H9 (cell line): Measurements from ENCODE around the gene ST6GALNAC5. TPM values are rescaled to one million over a fixed set of nuclear protein-coding genes. Genes with fewer than 3 reads are reported as not detected.

Source experiments
- DNase-seq: peaks from one replicate; pipeline ENCODE4 v3.0.0-alpha.2; 2017
- H2AFZ ChIP-seq: one replicate; pipeline ENCODE4 v1.6.1; 2013; ENCODE audit warnings: mild to moderate bottlenecking, low read length, control low read depth, moderate library complexity
- H2AK5ac ChIP-seq: 2 replicates; pipeline ENCODE4 v1.6.1; 2013; ENCODE audit warnings: low read length, control low read depth, mixed read lengths; ENCODE audit not compliant: insufficient read length
- H2BK120ac ChIP-seq: one replicate; pipeline ENCODE4 v1.6.1; 2013; ENCODE audit warnings: low read depth, mild to moderate bottlenecking, low read length, control low read depth, inconsistent platforms; ENCODE audit not compliant: poor library complexity, severe bottlenecking
- H2BK12ac ChIP-seq: 2 replicates; pipeline ENCODE4 v1.6.1; 2013; ENCODE audit warnings: low read length, control low read depth, mixed read lengths, low read depth; ENCODE audit not compliant: insufficient read length
- H2BK15ac ChIP-seq: 2 replicates; pipeline ENCODE4 v1.6.1; 2013; ENCODE audit warnings: low read depth, low read length, control low read depth
- H2BK20ac ChIP-seq: one replicate; pipeline ENCODE4 v1.6.1; 2013; ENCODE audit warnings: low read depth, mild to moderate bottlenecking, low read length, control low read depth, inconsistent platforms; ENCODE audit not compliant: poor library complexity, severe bottlenecking
- H2BK5ac ChIP-seq: 2 replicates; pipeline ENCODE4 v1.6.1; 2013; ENCODE audit warnings: low read length, control low read depth, mixed read lengths; ENCODE audit not compliant: insufficient read length
- H3K14ac ChIP-seq: 2 replicates; pipeline ENCODE4 v1.6.1; 2013; ENCODE audit warnings: low read length, control low read depth; ENCODE audit not compliant: insufficient read depth
- H3K18ac ChIP-seq: 2 replicates; pipeline ENCODE4 v1.6.1; 2013; ENCODE audit warnings: low read depth, mild to moderate bottlenecking, mixed read lengths, low read length, control low read depth; ENCODE audit not compliant: insufficient read length
- H3K23ac ChIP-seq: 2 replicates; pipeline ENCODE4 v1.6.1; 2013; ENCODE audit warnings: low read length, control low read depth, mixed read lengths, low read depth; ENCODE audit not compliant: insufficient read length
- H3K23me2 ChIP-seq: 2 replicates; pipeline ENCODE4 v1.6.1; 2013; ENCODE audit warnings: low read depth, mild to moderate bottlenecking, mixed read lengths, low read length, control low read depth; ENCODE audit not compliant: insufficient read length, poor library complexity, severe bottlenecking
- H3K27ac ChIP-seq: 2 replicates; pipeline ENCODE4 v1.5.1; 2013; ENCODE audit warnings: low read length, control low read depth, mixed read lengths, low read depth; ENCODE audit not compliant: insufficient read length
- H3K27me3 ChIP-seq: 2 replicates; pipeline ENCODE4 v1.6.1; 2013; ENCODE audit warnings: low read length, control low read depth, inconsistent platforms; ENCODE audit not compliant: insufficient read depth
- H3K4ac ChIP-seq: 2 replicates; pipeline ENCODE4 v1.6.1; 2013; ENCODE audit warnings: low read depth, mild to moderate bottlenecking, control low read depth, inconsistent platforms, low read length, moderate library complexity
- H3K4me1 ChIP-seq: 2 replicates; pipeline ENCODE4 v1.6.1; 2013; ENCODE audit warnings: low read length, control low read depth, inconsistent platforms; ENCODE audit not compliant: insufficient read depth
- H3K4me2 ChIP-seq: 2 replicates; pipeline ENCODE4 v1.6.1; 2013; ENCODE audit warnings: low read length, control low read depth, mixed read lengths; ENCODE audit not compliant: insufficient read length, insufficient read depth
- H3K56ac ChIP-seq: 2 replicates; pipeline ENCODE4 v1.6.1; 2013; ENCODE audit warnings: low read depth, mild to moderate bottlenecking, mixed read lengths, low read length, control low read depth; ENCODE audit not compliant: insufficient read length
- H3K79me1 ChIP-seq: 2 replicates; pipeline ENCODE4 v1.6.1; 2013; ENCODE audit warnings: low read depth, mild to moderate bottlenecking, moderate library complexity, low read length, control low read depth, inconsistent platforms; ENCODE audit not compliant: insufficient read depth, poor library complexity, severe bottlenecking
- H3K79me2 ChIP-seq: 2 replicates; pipeline ENCODE4 v1.6.1; 2013; ENCODE audit warnings: low read length, control low read depth, inconsistent platforms; ENCODE audit not compliant: insufficient read depth
- H3K9ac ChIP-seq: 2 replicates; pipeline ENCODE4 v1.6.1; 2013; ENCODE audit warnings: low read length, control low read depth, mixed read lengths; ENCODE audit not compliant: insufficient read length; ENCODE audit errors: extremely low read depth
- H3K9me3 ChIP-seq: one replicate; pipeline ENCODE4 v1.6.1; 2013; ENCODE audit warnings: low read depth, low read length, inconsistent platforms; ENCODE audit not compliant: control insufficient read depth
- H3T11ph ChIP-seq: one replicate; pipeline ENCODE4 v1.6.1; 2013; ENCODE audit warnings: mild to moderate bottlenecking, low read length, control low read depth, inconsistent platforms
- H4K20me1 ChIP-seq: one replicate; pipeline ENCODE4 v1.6.1; 2013; ENCODE audit not compliant: control insufficient read depth, insufficient read length, insufficient read depth
- H4K5ac ChIP-seq: 2 replicates; pipeline ENCODE4 v1.6.1; 2013; ENCODE audit warnings: low read depth, mild to moderate bottlenecking, mixed read lengths, low read length, control low read depth; ENCODE audit not compliant: insufficient read length
- H4K8ac ChIP-seq: replicated peaks from 2 replicates; pipeline ENCODE4 v1.6.1; 2013; ENCODE audit warnings: low read length, control low read depth, mixed read lengths, low read depth; ENCODE audit not compliant: insufficient read length
- H4K91ac ChIP-seq: 2 replicates; pipeline ENCODE4 v1.6.1; 2013; ENCODE audit warnings: low read depth, mild to moderate bottlenecking, moderate library complexity, mixed read lengths, low read length, control low read depth; ENCODE audit not compliant: insufficient read length
- H3K27ac Mint-ChIP-seq, 3 experiments: 2 replicates in 2 of 3; 3 replicates in 1 of 3; pipeline ENCODE4 v1.8.0; 2020 to 2021; ENCODE audit warnings: mixed read lengths in 3 of 3, mild to moderate bottlenecking in 1 of 3, moderate library complexity in 1 of 3
- H3K27me3 Mint-ChIP-seq: 2 replicates; pipeline ENCODE4 v1.8.0; 2021; ENCODE audit warnings: low read depth, mild to moderate bottlenecking, moderate library complexity, mixed read lengths
- H3K36me3 Mint-ChIP-seq, 3 experiments: 2 replicates in 2 of 3; 3 replicates in 1 of 3; pipeline ENCODE4 v1.8.0; 2020 to 2021; ENCODE audit warnings: low read depth in 3 of 3, mixed read lengths in 3 of 3; ENCODE audit not compliant: insufficient read depth in 1 of 3
- H3K4me1 Mint-ChIP-seq, 2 experiments: 2 replicates each; pipeline ENCODE4 v1.8.0; 2020; ENCODE audit warnings: mixed read lengths in 2 of 2
- H3K4me3 Mint-ChIP-seq, 2 experiments: 2 replicates in 1 of 2; 3 replicates in 1 of 2; pipeline ENCODE4 v1.8.0; 2020 to 2021; ENCODE audit warnings: mild to moderate bottlenecking in 2 of 2, mixed read lengths in 2 of 2, moderate library complexity in 1 of 2
- H3K9me3 Mint-ChIP-seq, 2 experiments: 2 replicates in 1 of 2; 3 replicates in 1 of 2; pipeline ENCODE4 v1.8.0; 2020; ENCODE audit warnings: mild to moderate bottlenecking in 2 of 2, mixed read lengths in 2 of 2, moderate library complexity in 1 of 2
- WGBS: extraction: QIAGEN DNeasy Blood & Tissue Kit; methylation state at CpG from one replicate; pipeline ENCODE4 v1.1.7; 2013; ENCODE audit warnings: missing lambda C conversion rate, low lambda C conversion rate, mixed read lengths; ENCODE audit not compliant: insufficient read length; ENCODE audit errors: extremely low coverage; 5-methylcytosine and 5-hydroxymethylcytosine counted together
- total RNA-seq: library from RNA; stranded (reverse); gene quantifications from 2 replicates; pipeline ENCODE4 v1.2.1, GENCODE V29; 2021
- TF ChIP-seq, protein P1 (sequence below): fragments of 200-600 bp; sonication (generic); conservative IDR thresholded peaks from 3 replicates; pipeline ENCODE4 v1.8.0; 2021; ENCODE audit warnings: antibody characterized with exemption, mild to moderate bottlenecking

Gene ST6GALNAC5
- total RNA-seq, 1 experiment from 2014 or later: 3.3 TPM

DNA sequence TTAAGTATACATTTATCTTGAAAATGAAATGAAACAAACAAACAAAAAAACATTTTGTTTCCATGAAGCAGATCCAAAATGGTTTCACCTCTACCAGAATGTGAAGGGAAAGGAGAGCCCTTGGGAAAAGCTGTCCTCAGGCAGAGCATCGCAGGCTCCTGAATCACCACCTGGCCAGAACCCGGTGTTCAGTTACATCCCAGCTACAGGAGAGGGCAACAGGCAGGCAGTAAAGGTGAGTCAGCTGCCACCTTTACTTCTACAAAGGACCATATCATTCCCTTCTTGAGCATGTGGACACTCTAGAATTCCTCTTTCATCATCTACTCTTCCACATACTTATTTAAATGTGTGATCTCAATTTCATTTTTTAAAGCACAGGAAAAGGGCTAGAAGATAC lies 200.7 kb downstream of the ST6GALNAC5 start:
- H2BK20ac ChIP-seq: no peak overlapping the region
- no peak overlapping the region for H4K5ac ChIP-seq
- H3K79me1 ChIP-seq: no peaks in the 10 kb centered on the region
- no peak overlapping the region for H2BK120ac ChIP-seq
- H3K79me2 ChIP-seq: no peaks in the 10 kb centered on the region
- TF ChIP-seq, protein P1, sequence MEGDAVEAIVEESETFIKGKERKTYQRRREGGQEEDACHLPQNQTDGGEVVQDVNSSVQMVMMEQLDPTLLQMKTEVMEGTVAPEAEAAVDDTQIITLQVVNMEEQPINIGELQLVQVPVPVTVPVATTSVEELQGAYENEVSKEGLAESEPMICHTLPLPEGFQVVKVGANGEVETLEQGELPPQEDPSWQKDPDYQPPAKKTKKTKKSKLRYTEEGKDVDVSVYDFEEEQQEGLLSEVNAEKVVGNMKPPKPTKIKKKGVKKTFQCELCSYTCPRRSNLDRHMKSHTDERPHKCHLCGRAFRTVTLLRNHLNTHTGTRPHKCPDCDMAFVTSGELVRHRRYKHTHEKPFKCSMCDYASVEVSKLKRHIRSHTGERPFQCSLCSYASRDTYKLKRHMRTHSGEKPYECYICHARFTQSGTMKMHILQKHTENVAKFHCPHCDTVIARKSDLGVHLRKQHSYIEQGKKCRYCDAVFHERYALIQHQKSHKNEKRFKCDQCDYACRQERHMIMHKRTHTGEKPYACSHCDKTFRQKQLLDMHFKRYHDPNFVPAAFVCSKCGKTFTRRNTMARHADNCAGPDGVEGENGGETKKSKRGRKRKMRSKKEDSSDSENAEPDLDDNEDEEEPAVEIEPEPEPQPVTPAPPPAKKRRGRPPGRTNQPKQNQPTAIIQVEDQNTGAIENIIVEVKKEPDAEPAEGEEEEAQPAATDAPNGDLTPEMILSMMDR: no peak
- DNase-seq: peak; percentile 58
- no peak overlapping the region for H2AK5ac ChIP-seq
- H2BK12ac ChIP-seq: no peak overlapping the region
- no peak overlapping the region for H4K91ac ChIP-seq
- H3K27me3 Mint-ChIP-seq: no peaks in the 10 kb centered on the region
- no peak overlapping the region for H3K56ac ChIP-seq
- H3K14ac ChIP-seq: no peak overlapping the region
- H3K23ac ChIP-seq: no peak overlapping the region
- no peaks in the 10 kb centered on the region for H3K4me1 ChIP-seq
- H3K9ac ChIP-seq: no peak overlapping the region
- no peaks in the 10 kb centered on the region for H3K36me3 Mint-ChIP-seq
- no peak overlapping the region for H3K4ac ChIP-seq
- no peak overlapping the region for H3K4me2 ChIP-seq
- no CpG with 5 or more reads among the region's 2 CpGs for WGBS
- no peak overlapping the region for H2AFZ ChIP-seq
- H3K27ac ChIP-seq: no peak overlapping the region
- H2BK15ac ChIP-seq: no peak overlapping the region
- H2BK5ac ChIP-seq: no peak overlapping the region
- no peaks in the 10 kb centered on the region for H3K23me2 ChIP-seq
- no peak overlapping the region for H3K4me3 Mint-ChIP-seq
- no peaks in the 10 kb centered on the region for H4K20me1 ChIP-seq
- no peaks in the 10 kb centered on the region for H3K9me3 ChIP-seq
- H3K27ac Mint-ChIP-seq: no peak overlapping the region
- H3T11ph ChIP-seq: no peak overlapping the region
- H3K18ac ChIP-seq: no peak overlapping the region
- no peak overlapping the region for H4K8ac ChIP-seq
- H3K27me3 ChIP-seq: no peaks in the 10 kb centered on the region
- peaks cover 4 to 8% of the 10 kb centered on the region in 2 experiments; a peak in 2 of 4 replicates for H3K4me1 Mint-ChIP-seq
- no peaks in the 10 kb centered on the region for H3K9me3 Mint-ChIP-seq
